ENCODE measurements around the gene GALNT17.

The GALNT17 gene

GRCh38 chr7:71361451-71362032, 229.6 kb downstream of the GALNT17 start:
- Histone ChIP-seq H3K36me3 (ENCODE audit: control insufficient read depth in 4 of 4, insufficient read depth in 4 of 4, low read length in 3 of 4) (no peaks in the 10 kb centered on the region), H3K4me3 (ENCODE audit: control insufficient read depth in 1 of 7, extremely low read depth in 1 of 7, insufficient read depth in 4 of 7, low read depth in 2 of 7, low read length in 6 of 7) (no peak overlapping the region), H3K27ac (ENCODE audit: insufficient read depth in 1 of 2, low read depth in 1 of 2, low read length in 2 of 2, poor library complexity in 1 of 2, severe bottlenecking in 2 of 2) (no peak overlapping the region), H3K27me3 (replicated peaks in 2 of 5; ENCODE audit: control insufficient read depth in 4 of 5, insufficient read depth in 5 of 5, low read length in 4 of 5) (no peaks in the 10 kb centered on the region), H3K9me3 (ENCODE audit: control extremely low read depth in 1 of 5, control insufficient read depth in 4 of 5, insufficient read depth in 2 of 5, low read depth in 1 of 5, low read length in 4 of 5) (peaks cover 0 to 6% (median 0%) of the 10 kb centered on the region in 5 experiments), H3K4me1 (ENCODE audit: control extremely low read depth in 1 of 4, control insufficient read depth in 4 of 4, insufficient read depth in 4 of 4, low read length in 3 of 4) (no peaks in the 10 kb centered on the region)
- no peak for DNase-seq
- ChIA-PET CTCF (no interaction called here), POLR2A (no interaction called here)
- WGBS (ENCODE audit: insufficient coverage) = 100% methylated on average over 3 of the region's 4 CpGs

- ChIA-PET CTCF (no interaction called here), POLR2A (no interaction called here)
- H3K36me3 ChIP-seq (ENCODE audit: control insufficient read depth in 4 of 4, insufficient read depth in 4 of 4, low read length in 3 of 4) = no peaks in the 10 kb centered on the region
- H3K27ac ChIP-seq (ENCODE audit: insufficient read depth in 1 of 2, low read depth in 1 of 2, low read length in 2 of 2, poor library complexity in 1 of 2, severe bottlenecking in 2 of 2) = no peak overlapping the region
- no peaks in the 10 kb centered on the region for H3K27me3 ChIP-seq (replicated peaks in 2 of 5; ENCODE audit: control insufficient read depth in 4 of 5, insufficient read depth in 5 of 5, low read length in 4 of 5)
- WGBS (ENCODE audit: insufficient coverage) = 96% methylated on average over 6 of the region's 7 CpGs
- no peaks in the 10 kb centered on the region for H3K4me1 ChIP-seq (ENCODE audit: control extremely low read depth in 1 of 4, control insufficient read depth in 4 of 4, insufficient read depth in 4 of 4, low read length in 3 of 4)
- no peak for DNase-seq
- peaks cover 0 to 6% (median 0%) of the 10 kb centered on the region in 5 experiments for H3K9me3 ChIP-seq (ENCODE audit: control extremely low read depth in 1 of 5, control insufficient read depth in 4 of 5, insufficient read depth in 2 of 5, low read depth in 1 of 5, low read length in 4 of 5)
- H3K4me3 ChIP-seq (ENCODE audit: control insufficient read depth in 1 of 7, extremely low read depth in 1 of 7, insufficient read depth in 4 of 7, low read depth in 2 of 7, low read length in 6 of 7) = no peak overlapping the region
Measured at GRCh38 chr7:71362240-71362639, 230.3 kb downstream of the GALNT17 start.

GRCh38 chr7:71363223-71363622, 231.3 kb downstream of the GALNT17 start:
- Histone ChIP-seq H3K4me1 (ENCODE audit: control extremely low read depth in 1 of 4, control insufficient read depth in 4 of 4, insufficient read depth in 4 of 4, low read length in 3 of 4) (no peaks in the 10 kb centered on the region), H3K36me3 (ENCODE audit: control insufficient read depth in 4 of 4, insufficient read depth in 4 of 4, low read length in 3 of 4) (no peaks in the 10 kb centered on the region), H3K27me3 (replicated peaks in 2 of 5; ENCODE audit: control insufficient read depth in 4 of 5, insufficient read depth in 5 of 5, low read length in 4 of 5) (no peaks in the 10 kb centered on the region), H3K4me3 (ENCODE audit: control insufficient read depth in 1 of 7, extremely low read depth in 1 of 7, insufficient read depth in 4 of 7, low read depth in 2 of 7, low read length in 6 of 7) (no peak overlapping the region), H3K27ac (ENCODE audit: insufficient read depth in 1 of 2, low read depth in 1 of 2, low read length in 2 of 2, poor library complexity in 1 of 2, severe bottlenecking in 2 of 2) (no peak overlapping the region), H3K9me3 (ENCODE audit: control extremely low read depth in 1 of 5, control insufficient read depth in 4 of 5, insufficient read depth in 2 of 5, low read depth in 1 of 5, low read length in 4 of 5) (peaks cover 0 to 4% (median 0%) of the 10 kb centered on the region in 5 experiments)
- WGBS (ENCODE audit: insufficient coverage) = 90% methylated on average over 4 of the region's 5 CpGs
- ChIA-PET CTCF (no interaction called here), POLR2A (no interaction called here)
- DNase-seq = no peak

- no peak overlapping the region for H3K4me3 ChIP-seq (ENCODE audit: control insufficient read depth in 1 of 7, extremely low read depth in 1 of 7, insufficient read depth in 4 of 7, low read depth in 2 of 7, low read length in 6 of 7)
- no peaks in the 10 kb centered on the region for H3K4me1 ChIP-seq (ENCODE audit: control extremely low read depth in 1 of 4, control insufficient read depth in 4 of 4, insufficient read depth in 4 of 4, low read length in 3 of 4)
- no peaks in the 10 kb centered on the region for H3K27me3 ChIP-seq (replicated peaks in 2 of 5; ENCODE audit: control insufficient read depth in 4 of 5, insufficient read depth in 5 of 5, low read length in 4 of 5)
- ChIA-PET POLR2A (no interaction called here), CTCF (no interaction called here)
- 100% methylated on average over 6 of the region's 7 CpGs for WGBS (ENCODE audit: insufficient coverage)
- H3K27ac ChIP-seq (ENCODE audit: insufficient read depth in 1 of 2, low read depth in 1 of 2, low read length in 2 of 2, poor library complexity in 1 of 2, severe bottlenecking in 2 of 2) = no peak overlapping the region
- no peaks in the 10 kb centered on the region for H3K36me3 ChIP-seq (ENCODE audit: control insufficient read depth in 4 of 4, insufficient read depth in 4 of 4, low read length in 3 of 4)
- DNase-seq = no peak
- H3K9me3 ChIP-seq (ENCODE audit: control extremely low read depth in 1 of 5, control insufficient read depth in 4 of 5, insufficient read depth in 2 of 5, low read depth in 1 of 5, low read length in 4 of 5) = peaks cover 0 to 4% (median 0%) of the 10 kb centered on the region in 5 experiments
Measured at GRCh38 chr7:71363627-71364026, 231.7 kb downstream of the GALNT17 start.

GRCh38 chr7:71364551-71364950, 232.6 kb downstream of the GALNT17 start:
- ChIA-PET CTCF (no interaction called here), POLR2A (no interaction called here)
- no peak overlapping the region for H3K27ac ChIP-seq (ENCODE audit: insufficient read depth in 1 of 2, low read depth in 1 of 2, low read length in 2 of 2, poor library complexity in 1 of 2, severe bottlenecking in 2 of 2)
- no peaks in the 10 kb centered on the region for H3K4me1 ChIP-seq (ENCODE audit: control extremely low read depth in 1 of 4, control insufficient read depth in 4 of 4, insufficient read depth in 4 of 4, low read length in 3 of 4)
- DNase-seq = no peak
- WGBS (ENCODE audit: insufficient coverage) = no CpG with 5 or more reads among the region's 2 CpGs
- peaks cover 0 to 2% (median 0%) of the 10 kb centered on the region in 5 experiments for H3K9me3 ChIP-seq (ENCODE audit: control extremely low read depth in 1 of 5, control insufficient read depth in 4 of 5, insufficient read depth in 2 of 5, low read depth in 1 of 5, low read length in 4 of 5)
- no peaks in the 10 kb centered on the region for H3K36me3 ChIP-seq (ENCODE audit: control insufficient read depth in 4 of 4, insufficient read depth in 4 of 4, low read length in 3 of 4)
- H3K27me3 ChIP-seq (replicated peaks in 2 of 5; ENCODE audit: control insufficient read depth in 4 of 5, insufficient read depth in 5 of 5, low read length in 4 of 5) = no peaks in the 10 kb centered on the region
- H3K4me3 ChIP-seq (ENCODE audit: control insufficient read depth in 1 of 7, extremely low read depth in 1 of 7, insufficient read depth in 4 of 7, low read depth in 2 of 7, low read length in 6 of 7) = no peak overlapping the region

GRCh38 chr7:71372991-71373390, 241.0 kb downstream of the GALNT17 start:
- Histone ChIP-seq H3K4me3 (ENCODE audit: control insufficient read depth in 1 of 7, extremely low read depth in 1 of 7, insufficient read depth in 4 of 7, low read depth in 2 of 7, low read length in 6 of 7) (no peak overlapping the region), H3K4me1 (ENCODE audit: control extremely low read depth in 1 of 4, control insufficient read depth in 4 of 4, insufficient read depth in 4 of 4, low read length in 3 of 4) (no peaks in the 10 kb centered on the region), H3K9me3 (ENCODE audit: control extremely low read depth in 1 of 5, control insufficient read depth in 4 of 5, insufficient read depth in 2 of 5, low read depth in 1 of 5, low read length in 4 of 5) (peaks cover 0 to 10% (median 8%) of the 10 kb centered on the region in 5 experiments), H3K36me3 (ENCODE audit: control insufficient read depth in 4 of 4, insufficient read depth in 4 of 4, low read length in 3 of 4) (no peaks in the 10 kb centered on the region), H3K27ac (ENCODE audit: insufficient read depth in 1 of 2, low read depth in 1 of 2, low read length in 2 of 2, poor library complexity in 1 of 2, severe bottlenecking in 2 of 2) (no peak overlapping the region), H3K27me3 (replicated peaks in 2 of 5; ENCODE audit: control insufficient read depth in 4 of 5, insufficient read depth in 5 of 5, low read length in 4 of 5) (no peaks in the 10 kb centered on the region)
- WGBS (ENCODE audit: insufficient coverage) = 100% methylated on average over 4 of the region's 5 CpGs
- no peak for DNase-seq
- CTCF ChIA-PET = no interaction called here
- POLR2A ChIA-PET = no interaction called here

GRCh38 chr7:71377062-71377461, 245.1 kb downstream of the GALNT17 start:
- H3K27me3 ChIP-seq (replicated peaks in 2 of 5; ENCODE audit: control insufficient read depth in 4 of 5, insufficient read depth in 5 of 5, low read length in 4 of 5) = no peaks in the 10 kb centered on the region
- H3K4me1 ChIP-seq (ENCODE audit: control extremely low read depth in 1 of 4, control insufficient read depth in 4 of 4, insufficient read depth in 4 of 4, low read length in 3 of 4) = no peaks in the 10 kb centered on the region
- peaks cover 0 to 20% (median 12%) of the 10 kb centered on the region in 5 experiments for H3K9me3 ChIP-seq (ENCODE audit: control extremely low read depth in 1 of 5, control insufficient read depth in 4 of 5, insufficient read depth in 2 of 5, low read depth in 1 of 5, low read length in 4 of 5)
- WGBS (ENCODE audit: insufficient coverage) = no CpG with 5 or more reads among the region's 3 CpGs
- DNase-seq = no peak
- H3K4me3 ChIP-seq (ENCODE audit: control insufficient read depth in 1 of 7, extremely low read depth in 1 of 7, insufficient read depth in 4 of 7, low read depth in 2 of 7, low read length in 6 of 7) = no peak overlapping the region
- CTCF ChIA-PET = no interaction called here
- H3K27ac ChIP-seq (ENCODE audit: insufficient read depth in 1 of 2, low read depth in 1 of 2, low read length in 2 of 2, poor library complexity in 1 of 2, severe bottlenecking in 2 of 2) = no peak overlapping the region
- no peaks in the 10 kb centered on the region for H3K36me3 ChIP-seq (ENCODE audit: control insufficient read depth in 4 of 4, insufficient read depth in 4 of 4, low read length in 3 of 4)
- POLR2A ChIA-PET = no interaction called here

Measured in common myeloid progenitor, CD34-positive (primary cell).